HT-29 (cell line): ENCODE measurements around the gene SLC10A6. TPM values are rescaled to one million over a fixed set of nuclear protein-coding genes. Genes with fewer than 3 reads are reported as not detected.

ENCODE experiments used
- DNase-seq: peaks from one replicate; pipeline ENCODE4 v3.0.0-alpha.2; 2015; ENCODE audit warnings: low spot score
- total RNA-seq: library from RNA; depleted of rRNA; stranded (reverse); fragments of >200 nt; shearing (Covaris generic); gene quantifications from 2 replicates; pipeline ENCODE4 v1.2.3, GENCODE V29; 2014

Gene SLC10A6
- total RNA-seq, 1 experiment from 2014 or later, result not detected

DNA sequence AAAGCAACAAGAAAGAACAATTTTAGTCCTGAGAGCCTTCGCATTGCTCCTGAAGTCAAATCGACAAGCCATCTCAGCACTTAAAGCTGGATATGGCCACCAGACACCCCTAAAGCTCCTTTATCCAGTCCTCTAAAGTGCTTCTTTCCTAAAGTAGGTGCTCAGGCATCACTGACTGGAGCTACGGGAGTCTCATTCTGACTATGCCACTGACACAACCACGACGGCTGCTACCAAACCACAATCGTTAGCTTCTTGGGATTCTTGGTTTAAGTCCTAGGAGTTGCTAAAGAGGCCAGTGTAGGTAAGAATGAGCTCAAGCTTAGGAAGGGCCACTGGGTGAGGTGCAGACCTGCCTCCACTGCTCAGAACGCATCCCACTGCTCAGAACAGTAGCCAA lies 1.0 kb downstream of the SLC10A6 start:
- no peak for DNase-seq

DNA sequence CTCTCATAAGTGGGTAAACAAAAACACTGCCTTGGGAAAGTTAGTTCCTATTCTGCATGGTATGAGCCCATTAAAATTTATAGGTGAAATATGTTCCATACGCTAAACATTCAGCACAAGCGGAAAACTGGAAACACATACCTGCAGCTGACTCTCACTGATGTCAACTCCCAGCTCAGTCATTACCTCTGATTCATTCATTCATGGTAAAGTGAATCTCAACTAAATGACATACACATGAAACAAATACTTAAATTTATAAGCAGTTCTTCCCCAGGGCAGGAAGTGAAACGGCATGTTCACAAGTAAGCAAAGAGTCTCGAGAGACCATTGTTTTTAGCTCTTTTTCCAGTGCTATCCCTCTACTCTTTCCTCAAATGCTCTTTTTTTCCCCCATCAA lies 1.6 kb downstream of the SLC10A6 start:
- DNase-seq, result no peak

DNA sequence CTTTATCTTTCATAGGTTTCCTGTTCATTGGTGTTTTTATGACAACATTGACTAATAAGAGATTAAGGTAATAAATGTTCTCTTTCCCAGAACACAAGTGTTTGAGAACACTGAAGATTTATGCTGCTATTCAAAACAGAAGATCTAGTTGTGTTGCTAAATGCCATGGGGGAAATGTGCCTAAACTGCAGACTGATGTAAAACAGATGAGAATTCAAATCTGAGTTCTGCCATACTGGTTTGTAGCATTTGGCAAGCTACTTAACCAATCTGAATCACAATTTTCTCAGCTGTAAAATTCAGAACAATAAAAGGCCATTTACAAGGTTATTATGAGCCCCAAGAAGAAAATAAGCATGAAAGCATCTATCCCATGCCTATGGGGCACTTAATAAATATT lies 2.3 kb downstream of the SLC10A6 start:
- DNase-seq, result no peak

DNA sequence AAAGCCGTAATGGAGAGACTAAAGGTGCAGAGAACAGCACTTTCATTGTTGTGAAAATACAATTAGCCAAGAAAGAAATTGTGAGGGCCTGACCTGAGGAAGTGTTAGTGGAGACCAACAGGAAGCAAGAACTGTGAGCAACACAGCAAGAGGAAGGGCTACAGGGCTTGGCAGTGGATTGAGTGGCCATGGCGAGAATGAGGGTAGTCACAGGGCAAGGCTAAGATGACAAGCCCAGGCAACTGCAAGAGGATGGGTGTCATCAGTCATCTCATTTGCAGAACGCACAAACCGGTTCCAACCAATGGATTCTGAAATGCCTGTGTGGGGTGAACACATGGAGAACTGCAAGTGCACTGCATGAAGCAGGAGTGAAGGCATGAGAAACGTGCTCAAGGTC lies 3.6 kb downstream of the SLC10A6 start:
- DNase-seq, result no peak

DNA sequence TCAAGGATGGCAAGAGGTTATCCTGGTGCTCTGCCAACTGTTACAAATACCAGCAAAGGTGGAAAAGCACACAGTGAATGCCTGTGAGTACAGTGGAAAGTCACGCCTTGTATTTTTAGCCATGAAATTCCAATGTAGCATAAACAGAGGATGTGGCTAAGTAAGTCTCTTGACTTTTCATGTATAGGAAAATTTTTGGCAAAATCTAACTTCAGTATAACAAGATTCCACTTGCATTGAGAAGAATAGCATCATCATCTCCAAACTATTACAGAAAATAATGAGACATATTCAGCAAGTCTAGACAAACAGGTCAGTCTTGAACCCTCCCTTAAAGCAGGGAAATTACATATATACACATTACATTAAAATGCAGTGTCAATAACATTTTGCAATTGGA lies 7.9 kb downstream of the SLC10A6 start:
- DNase-seq, result no peak

DNA sequence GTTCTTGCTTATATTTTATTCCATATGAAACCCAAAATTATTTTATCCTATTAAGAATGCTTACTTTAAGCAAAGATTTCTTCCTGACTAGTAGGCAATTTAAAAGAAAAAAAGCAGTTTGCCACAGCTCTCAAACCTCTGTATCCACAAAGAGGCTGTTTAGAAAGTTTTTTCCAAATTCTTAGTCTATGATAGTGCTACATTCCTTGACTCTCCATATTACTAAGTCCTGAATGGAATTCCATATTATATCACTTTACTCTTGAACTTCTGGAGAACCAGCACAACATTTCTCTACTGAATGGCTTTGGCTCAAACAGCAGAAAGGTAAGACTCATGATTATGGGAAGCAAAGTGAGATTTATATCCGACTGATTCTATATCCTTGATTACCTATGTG lies 8.3 kb downstream of the SLC10A6 start:
- DNase-seq, result no peak

DNA sequence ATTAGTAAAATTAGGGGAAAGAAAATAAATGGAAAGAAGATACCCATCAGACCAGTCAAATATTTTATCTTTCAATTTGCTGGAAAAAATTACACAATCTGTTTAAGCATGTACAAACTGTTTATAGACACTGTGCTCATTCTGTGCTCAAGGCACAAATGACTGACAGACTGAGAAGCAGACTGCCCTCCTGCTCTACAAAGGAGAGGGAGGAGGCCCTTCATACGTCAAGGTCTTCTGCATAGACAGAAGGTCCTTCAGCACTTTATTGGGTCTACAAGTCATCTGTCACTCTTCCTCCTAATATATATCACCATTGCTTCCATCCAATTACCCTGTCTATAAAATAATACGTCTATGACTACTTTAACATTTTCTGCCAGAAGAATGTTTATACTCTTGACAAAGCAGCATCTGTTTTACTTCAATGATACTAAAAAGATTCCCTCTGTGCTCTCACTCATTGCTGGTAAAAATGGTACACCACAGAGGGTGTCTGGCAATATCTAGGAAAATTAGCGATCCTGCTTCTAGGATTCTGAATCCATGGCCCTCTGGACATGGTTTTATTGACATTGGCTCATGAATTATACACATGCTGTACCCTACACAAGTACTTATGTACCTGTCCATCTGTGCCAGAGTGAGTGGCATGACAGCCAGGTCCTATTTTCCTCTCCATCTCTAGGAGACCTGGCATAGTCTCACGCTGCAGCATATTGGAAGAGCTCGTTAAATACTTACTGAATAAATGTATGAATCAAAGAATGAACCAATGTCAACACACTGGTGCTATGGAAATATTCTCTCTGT lies 11.3 kb downstream of the SLC10A6 start:
- DNase-seq, result no peak

DNA sequence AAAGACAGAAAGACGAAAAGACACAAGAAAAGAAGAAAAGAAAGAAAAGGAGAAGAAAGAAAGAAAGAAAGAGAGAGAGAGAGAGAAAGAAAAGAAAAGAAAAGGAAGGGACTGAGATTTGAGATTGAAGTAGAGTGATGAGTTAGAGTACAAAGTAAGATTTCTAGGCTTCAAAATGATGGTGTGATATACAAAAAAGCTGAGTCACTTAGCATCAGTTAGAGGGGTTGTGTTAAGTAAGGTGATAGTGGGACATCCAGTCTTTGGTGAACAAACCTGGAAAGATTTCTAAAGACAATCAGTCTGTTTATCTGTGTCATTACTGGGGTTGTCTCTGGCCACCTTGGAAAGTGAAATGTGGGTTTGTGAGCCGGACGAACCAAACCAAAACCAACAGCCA lies 13.5 kb downstream of the SLC10A6 start:
- DNase-seq, result no peak

DNA sequence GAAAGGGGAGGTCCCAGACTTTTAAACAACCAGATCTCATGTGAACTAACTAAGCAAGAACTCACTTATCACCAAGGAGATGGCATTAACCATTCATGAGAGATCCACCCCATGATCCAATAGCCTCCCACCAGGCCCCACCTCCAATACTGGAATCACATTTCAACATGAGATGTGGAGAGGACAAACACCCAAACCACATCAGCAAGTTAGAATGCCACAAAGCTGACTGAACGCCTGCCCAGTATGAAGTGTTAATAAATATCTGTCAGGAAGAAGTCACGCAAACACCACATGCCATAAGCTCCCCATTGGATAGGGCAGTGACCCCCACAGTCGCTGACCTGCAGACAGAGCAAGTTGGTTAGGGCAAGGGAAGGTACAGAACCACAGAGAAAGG lies 14.3 kb downstream of the SLC10A6 start:
- DNase-seq, result no peak

DNA sequence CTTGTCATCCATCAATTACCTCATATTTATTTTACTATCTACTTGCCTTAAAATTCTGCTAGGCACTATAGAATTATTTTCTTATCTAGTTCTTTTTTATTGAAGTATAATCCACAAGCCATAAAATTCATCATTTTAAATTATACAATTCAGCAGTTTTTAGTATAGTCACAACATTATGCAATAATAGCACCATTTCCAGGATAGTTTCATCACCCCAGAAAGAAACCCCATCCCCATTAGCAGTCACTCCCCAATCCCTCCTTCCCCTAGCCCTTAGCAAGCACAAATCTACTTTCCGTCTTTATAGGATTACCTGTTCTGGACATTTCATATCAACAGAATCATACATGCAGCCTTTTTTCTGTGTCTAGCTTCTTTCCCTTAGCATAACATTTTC lies 15.6 kb downstream of the SLC10A6 start:
- no peak for DNase-seq

DNA sequence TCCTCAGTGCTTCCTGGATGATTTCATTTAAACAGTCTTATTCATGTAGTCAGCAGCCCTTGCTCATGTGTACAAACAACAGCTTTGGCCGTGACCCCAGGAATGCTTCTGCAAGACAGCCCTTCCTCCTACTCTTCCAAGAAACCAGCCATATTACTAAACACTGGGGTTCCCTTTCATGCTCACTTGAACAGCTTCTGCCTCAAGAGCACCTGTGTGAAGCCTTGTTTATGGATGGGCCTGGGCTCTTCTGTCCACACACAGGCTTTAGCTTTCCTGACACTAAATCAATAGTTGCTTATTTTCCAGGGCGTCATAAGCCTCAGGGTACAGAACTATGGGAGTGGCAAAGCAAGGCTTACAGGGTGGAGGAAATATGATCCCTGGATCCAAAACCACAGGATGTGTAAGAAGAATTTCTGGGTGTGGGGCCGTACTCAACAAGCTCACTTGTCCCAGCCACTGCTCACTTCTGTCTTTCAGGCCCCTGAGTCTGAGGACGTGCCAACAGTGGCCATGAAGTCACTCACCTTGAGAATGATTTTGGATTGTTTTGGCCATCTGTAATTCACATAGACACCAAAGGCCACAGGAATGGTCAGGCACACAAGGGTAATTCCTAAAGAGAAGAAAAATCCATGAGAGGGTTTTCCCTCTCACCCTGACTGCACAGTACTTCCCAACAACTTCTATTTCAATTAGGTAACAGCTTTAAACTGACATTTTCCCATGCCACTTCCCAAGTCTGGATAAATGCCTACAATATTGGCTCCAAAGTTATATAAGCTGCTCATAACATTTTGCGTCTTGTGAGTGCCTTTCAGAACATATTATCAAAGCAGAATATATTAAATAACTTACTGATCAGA lies 17.7 kb downstream of the SLC10A6 start:
- DNase-seq, result peak; percentile 12

DNA sequence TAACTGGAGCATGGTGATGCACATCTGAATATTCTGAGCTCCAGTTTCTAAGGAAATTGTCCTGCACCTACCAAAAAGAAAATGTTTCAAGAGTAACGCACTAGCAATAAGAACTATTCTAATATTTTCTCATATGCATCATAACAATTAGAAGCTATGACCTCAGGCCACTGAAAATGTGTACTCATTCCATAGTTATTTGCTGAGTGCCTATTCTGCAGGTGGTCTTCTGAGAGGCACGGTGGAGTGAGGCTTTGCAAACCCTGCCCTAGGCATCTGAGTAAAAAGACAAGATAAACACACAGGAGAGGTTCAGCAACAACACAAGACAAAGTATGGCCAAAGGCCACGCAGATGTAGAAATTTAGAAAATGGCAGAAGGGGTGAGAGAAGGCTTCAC lies 23.7 kb downstream of the SLC10A6 start:
- no peak for DNase-seq

DNA sequence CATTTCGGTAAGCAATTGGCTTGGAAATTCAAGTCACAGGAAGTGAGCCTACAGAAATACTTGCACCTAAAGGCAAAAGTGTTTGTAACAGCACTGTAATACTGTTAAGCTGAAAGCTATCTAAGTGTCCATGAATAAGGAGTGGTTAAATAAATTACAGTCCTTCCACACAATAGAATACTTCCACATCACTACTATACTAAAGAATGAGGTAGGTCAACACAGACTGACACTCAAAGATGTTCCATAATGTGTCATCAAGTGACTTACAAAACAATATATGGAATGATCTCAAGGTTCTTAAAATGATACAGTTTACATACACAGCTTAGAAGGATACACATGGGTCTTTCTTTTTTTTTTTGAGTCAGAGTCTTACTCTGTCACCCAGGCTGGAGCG lies 27.0 kb downstream of the SLC10A6 start:
- no peak for DNase-seq

DNA sequence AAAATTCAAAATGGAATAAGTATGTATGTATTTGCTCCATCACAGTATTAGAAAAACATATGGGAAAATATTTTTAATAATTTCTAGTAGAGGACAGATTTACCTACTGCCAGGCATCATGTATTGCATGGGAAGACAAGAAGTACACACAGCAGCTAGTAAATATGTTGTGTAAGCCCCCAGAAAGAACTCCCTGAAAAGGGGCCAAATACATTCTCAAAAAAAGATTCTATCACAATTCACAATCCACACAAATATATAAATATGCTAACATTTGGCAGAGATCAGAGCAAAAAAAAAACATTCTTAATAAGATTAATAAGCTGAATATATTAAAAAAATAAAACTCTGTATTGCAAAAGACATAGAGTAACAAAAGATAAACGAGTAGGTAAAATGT lies 28.0 kb downstream of the SLC10A6 start:
- DNase-seq, result no peak

DNA sequence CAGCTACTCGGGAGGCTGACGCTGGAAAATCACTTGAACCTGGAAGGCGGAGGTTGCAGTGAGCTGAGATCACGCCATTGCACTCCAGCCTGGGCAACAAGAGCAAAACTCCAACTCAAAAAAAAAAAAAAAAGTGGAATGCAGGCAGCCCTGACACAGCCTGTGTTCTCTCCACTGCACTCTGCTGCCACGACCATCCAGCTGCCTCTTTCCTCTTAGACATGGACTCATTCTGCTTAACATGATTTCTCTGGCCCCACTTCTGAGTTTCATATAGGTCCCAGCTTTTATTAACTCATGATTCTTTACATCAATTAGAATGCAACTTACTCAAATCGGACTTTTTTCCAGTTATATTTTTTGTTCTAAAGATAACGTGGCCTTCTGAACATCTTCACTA lies 29.6 kb downstream of the SLC10A6 start:
- no peak for DNase-seq

DNA sequence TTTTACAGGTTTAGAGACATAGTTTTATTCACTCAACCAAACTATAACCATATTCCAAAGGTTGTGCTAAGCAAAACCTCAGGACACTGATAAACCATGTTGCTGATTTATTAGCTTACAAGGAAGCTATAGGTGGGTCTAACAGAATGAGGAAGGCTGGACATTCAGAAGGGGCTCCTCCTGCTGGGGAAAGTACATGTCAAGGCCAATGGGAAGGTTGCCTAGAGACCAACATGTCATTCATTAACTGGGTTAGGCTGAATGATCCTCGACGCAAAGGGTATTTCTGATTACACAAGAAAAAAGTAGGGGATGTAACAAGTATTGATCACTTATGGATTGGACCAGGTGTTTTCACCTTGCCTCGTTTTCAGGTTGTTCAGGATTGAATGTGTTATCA lies 30.3 kb downstream of the SLC10A6 start:
- peak; percentile 50 for DNase-seq

DNA sequence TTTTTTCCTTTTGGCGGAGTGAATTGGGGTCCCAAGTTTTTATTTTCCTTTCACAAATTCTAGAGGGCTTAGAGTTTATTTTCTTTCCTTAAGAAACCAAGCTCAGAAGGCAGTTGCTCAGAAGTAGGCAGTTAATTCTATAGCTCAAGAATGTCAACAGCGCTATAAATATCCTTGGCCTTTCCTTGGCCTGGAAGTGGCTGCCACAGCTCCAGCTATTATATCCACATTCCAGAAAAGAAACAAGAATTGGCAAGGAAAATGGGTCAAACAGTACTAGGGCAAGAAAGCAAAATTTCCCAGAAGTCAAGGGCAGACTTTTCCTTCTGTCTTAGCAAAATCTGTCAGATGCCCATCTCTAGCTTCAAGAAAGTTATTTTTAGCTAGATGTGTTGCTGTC lies 31.0 kb downstream of the SLC10A6 start:
- DNase-seq, result peak; percentile 36

DNA sequence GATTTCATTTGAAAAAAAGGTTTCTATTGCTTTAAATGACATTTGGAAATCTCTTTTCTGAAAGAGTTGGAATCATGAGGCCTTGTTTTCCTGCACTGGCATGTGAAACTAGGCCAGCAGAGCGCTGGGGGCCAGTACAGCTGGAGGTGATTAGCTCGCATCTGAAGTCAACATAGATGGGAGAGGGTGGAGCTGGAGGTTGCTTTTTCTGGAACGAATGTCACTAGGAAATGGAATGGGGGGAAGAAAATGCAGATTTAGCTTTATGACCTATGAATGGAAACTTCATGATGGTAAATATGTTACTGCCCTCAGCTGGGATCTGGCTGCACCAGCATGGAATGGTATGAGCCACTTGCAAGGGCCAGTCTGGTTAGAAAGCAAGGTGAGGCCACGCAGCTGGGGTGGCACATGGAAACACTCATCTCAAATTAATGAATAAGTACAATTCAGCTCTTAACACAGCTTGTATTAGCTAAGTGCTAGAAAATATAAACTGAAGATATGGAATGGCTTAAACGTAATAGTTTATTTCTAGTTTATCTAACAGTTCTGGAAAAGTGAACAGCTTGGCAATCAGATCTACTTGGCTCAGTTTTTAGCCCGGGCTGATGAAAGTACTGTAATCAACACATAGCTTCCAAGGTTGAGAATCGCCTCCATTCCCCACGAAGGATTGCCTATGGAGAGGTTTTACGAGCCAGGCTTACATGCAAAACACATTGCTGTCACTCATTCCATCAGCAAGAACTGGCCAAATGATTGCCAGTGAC lies 32.5 kb downstream of the SLC10A6 start:
- no peak for DNase-seq

DNA sequence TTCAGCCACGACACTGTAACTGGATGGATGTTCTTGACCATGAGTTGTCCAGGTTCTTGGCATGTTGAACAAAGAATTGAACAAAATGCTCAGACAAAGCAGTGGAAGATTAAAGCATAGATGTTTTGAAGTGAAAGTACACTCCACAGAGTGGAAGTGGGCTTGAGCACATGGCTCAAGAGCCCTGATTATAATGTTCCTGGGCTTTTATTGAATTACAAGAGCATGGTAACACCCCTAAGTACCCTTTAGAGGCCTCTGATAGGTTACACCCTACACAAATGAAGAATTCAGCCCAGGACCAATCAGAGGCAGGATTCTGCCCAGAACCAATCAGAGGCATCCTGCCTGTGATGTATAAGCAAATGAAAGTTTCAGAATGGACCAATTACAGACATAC lies 33.5 kb downstream of the SLC10A6 start:
- no peak for DNase-seq

DNA sequence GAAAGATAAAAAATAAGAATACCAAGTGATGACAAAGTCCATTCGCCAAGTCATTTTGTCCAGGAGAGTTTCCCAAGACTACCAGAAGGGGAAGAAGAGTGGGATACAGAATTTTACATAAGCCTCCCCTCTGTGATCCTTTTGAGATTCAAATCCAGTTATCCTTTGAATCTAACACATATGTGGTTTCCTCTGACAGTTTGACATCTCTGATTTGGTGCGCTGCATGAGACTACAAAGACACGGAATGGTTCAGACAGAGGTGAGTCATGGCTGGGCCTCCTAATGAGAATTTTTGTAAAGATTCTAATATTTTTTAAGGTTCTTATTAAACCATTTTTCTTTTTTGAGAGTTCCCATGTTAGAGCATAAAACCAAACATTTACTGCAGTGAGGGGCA lies 38.3 kb downstream of the SLC10A6 start:
- DNase-seq, result no peak

DNA sequence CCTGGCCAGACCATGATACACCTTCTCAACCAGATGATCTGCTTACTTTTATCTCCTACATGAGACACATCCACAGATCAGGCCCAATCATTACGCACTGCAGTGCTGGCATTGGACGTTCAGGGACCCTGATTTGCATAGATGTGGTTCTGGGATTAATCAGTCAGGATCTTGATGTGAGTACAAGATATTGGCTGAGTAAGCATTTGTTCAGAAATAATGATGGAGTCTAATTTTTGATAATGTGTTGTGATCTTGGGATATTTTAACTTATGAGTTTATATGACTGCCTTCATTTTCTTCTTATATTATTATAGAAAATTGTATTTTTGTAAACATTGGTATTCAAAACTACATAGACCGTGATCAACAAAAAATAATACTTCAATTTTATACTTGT lies 39.4 kb downstream of the SLC10A6 start:
- DNase-seq, result no peak

DNA sequence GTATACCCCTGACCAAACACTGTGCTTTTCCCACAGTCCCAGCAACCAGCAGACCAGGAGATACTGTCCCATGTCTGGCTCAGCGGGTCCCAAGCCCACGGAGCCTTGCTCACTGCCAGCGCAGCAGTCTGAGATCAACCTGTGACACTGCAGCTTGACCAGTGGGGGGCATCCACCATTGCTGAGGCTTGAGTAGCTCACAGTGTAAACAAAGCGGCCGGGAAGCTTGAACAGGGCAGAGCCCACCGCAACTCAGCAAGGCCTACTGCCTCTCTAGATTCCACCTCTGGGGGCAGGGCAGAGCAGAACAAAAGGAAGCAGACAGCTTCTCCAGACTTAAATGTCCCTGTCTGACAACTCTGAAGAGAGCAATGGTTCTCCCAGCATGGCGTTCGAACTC lies 58.1 kb downstream of the SLC10A6 start:
- no peak for DNase-seq
